CD14-positive monocyte (primary cell): Measurements from ENCODE around the gene GRXCR2. TPM values are rescaled to one million over a fixed set of nuclear protein-coding genes. Genes with fewer than 3 reads are reported as not detected.

Experiments
- DNase-seq, 3 donors: peaks; one replicate each; pipeline ENCODE4 v3.0.0-alpha.2; 2011 to 2022
- H2AFZ ChIP-seq: 2 replicates; pipeline ENCODE4 v1.6.0; 2012; ENCODE audit warnings: mild to moderate bottlenecking, low read depth, low read length, inconsistent platforms; ENCODE audit not compliant: insufficient read depth, poor library complexity, severe bottlenecking
- H3K27ac ChIP-seq, 2 donors: 1 replicate in 1 of 2; 2 replicates in 1 of 2; pipeline ENCODE4 v1.5.1; 2012 to 2013; ENCODE audit warnings: low read length in 2 of 2, control low read depth in 1 of 2, inconsistent platforms in 1 of 2, low read depth in 1 of 2, mild to moderate bottlenecking in 1 of 2
- H3K27me3 ChIP-seq, 2 donors: one replicate each; pipeline versions ENCODE4 v1.6.0 to v1.6.1; 2011 to 2013; ENCODE audit warnings: low read length in 2 of 2; ENCODE audit not compliant: control insufficient read depth in 2 of 2, insufficient read depth in 2 of 2
- H3K36me3 ChIP-seq, 2 donors: replicated peaks in 1 of 2; 1 replicate in 1 of 2; 2 replicates in 1 of 2; pipeline versions ENCODE4 v1.5.1 to v1.6.1; 2012 to 2013; ENCODE audit warnings: low read length in 2 of 2, control low read depth in 1 of 2, inconsistent platforms in 1 of 2, mild to moderate bottlenecking in 1 of 2; ENCODE audit not compliant: insufficient read depth in 2 of 2, control insufficient read depth in 1 of 2
- H3K4me1 ChIP-seq, 2 donors: 1 replicate in 1 of 2; 2 replicates in 1 of 2; pipeline versions ENCODE4 v1.5.1 to v1.6.1; 2012 to 2013; ENCODE audit warnings: low read length in 2 of 2, control low read depth in 1 of 2, inconsistent platforms in 1 of 2, mild to moderate bottlenecking in 1 of 2, moderate library complexity in 1 of 2; ENCODE audit not compliant: insufficient read depth in 2 of 2, control insufficient read depth in 1 of 2
- H3K4me2 ChIP-seq: replicated peaks from 2 replicates; pipeline ENCODE3; 2012; ENCODE audit warnings: low read length, moderate library complexity, mild to moderate bottlenecking; ENCODE audit not compliant: poor library complexity, severe bottlenecking; ENCODE audit errors: extremely low read depth
- H3K4me3 ChIP-seq, 3 experiments: fragments of 200-600 bp in 1 of 3; sonication (generic) in 1 of 3; replicated peaks in 1 of 3; 1 replicate in 2 of 3; 2 replicates in 1 of 3; pipeline ENCODE4 v1.5.1; 2011 to 2013; ENCODE audit warnings: low read length in 3 of 3, mild to moderate bottlenecking in 3 of 3, control low read depth in 2 of 3, low read depth in 2 of 3, inconsistent platforms in 1 of 3, moderate library complexity in 1 of 3
- H3K79me2 ChIP-seq: 2 replicates; pipeline ENCODE4 v1.6.0; 2012; ENCODE audit warnings: mild to moderate bottlenecking, control low read depth, inconsistent platforms, low read length, moderate library complexity; ENCODE audit not compliant: insufficient read depth
- H3K9ac ChIP-seq: 2 replicates; pipeline ENCODE4 v1.6.0; 2017; ENCODE audit warnings: low read length, mild to moderate bottlenecking; ENCODE audit not compliant: insufficient read depth, poor library complexity, severe bottlenecking
- H3K9me3 ChIP-seq, 2 donors: replicated peaks in 1 of 2; 1 replicate in 1 of 2; 2 replicates in 1 of 2; pipeline versions ENCODE4 v1.5.1 to v1.6.1; 2012 to 2013; ENCODE audit warnings: low read length in 2 of 2, control low read depth in 1 of 2; ENCODE audit not compliant: control insufficient read depth in 1 of 2, insufficient read depth in 1 of 2
- H4K20me1 ChIP-seq: 2 replicates; pipeline ENCODE4 v1.6.0; 2012; ENCODE audit warnings: mild to moderate bottlenecking, low read length, control low read depth, moderate library complexity; ENCODE audit not compliant: insufficient read depth
- H3K27ac Mint-ChIP-seq, 7 donors: one replicate each; pipeline ENCODE4 v1.8.0; 2020; ENCODE audit warnings: mild to moderate bottlenecking in 7 of 7, mixed read lengths in 7 of 7, moderate library complexity in 6 of 7, inconsistent platforms in 2 of 7
- H3K27me3 Mint-ChIP-seq, 3 donors: one replicate each; pipeline ENCODE4 v1.8.0; 2021 to 2022; ENCODE audit warnings: low read depth in 3 of 3, mild to moderate bottlenecking in 3 of 3, mixed read lengths in 3 of 3, moderate library complexity in 3 of 3, inconsistent platforms in 1 of 3
- H3K36me3 Mint-ChIP-seq, 2 donors: one replicate each; pipeline ENCODE4 v1.8.0; 2020; ENCODE audit warnings: mixed read lengths in 2 of 2, inconsistent platforms in 1 of 2, mild to moderate bottlenecking in 1 of 2
- H3K4me1 Mint-ChIP-seq: one replicate; pipeline ENCODE4 v1.8.0; 2020; ENCODE audit warnings: mild to moderate bottlenecking, mixed read lengths
- H3K4me3 Mint-ChIP-seq, 2 donors: one replicate each; pipeline ENCODE4 v1.8.0; 2020; ENCODE audit warnings: mild to moderate bottlenecking in 2 of 2, mixed read lengths in 2 of 2, moderate library complexity in 1 of 2
- H3K9me3 Mint-ChIP-seq, 7 donors: one replicate each; pipeline ENCODE4 v1.8.0; 2020 to 2022; ENCODE audit warnings: mixed read lengths in 7 of 7, mild to moderate bottlenecking in 6 of 7, moderate library complexity in 6 of 7, inconsistent platforms in 2 of 7
- CTCF ChIP-seq: fragments of 200-600 bp; IDR thresholded peaks from one replicate; pipeline ENCODE4 v1.8.0; 2022; ENCODE audit warnings: antibody characterized with exemption, mild to moderate bottlenecking
- WGBS: methylation state at CpG from one replicate; pipeline ENCODE4 v1.1.5; 2013; ENCODE audit warnings: missing lambda C conversion rate; ENCODE audit not compliant: insufficient coverage; 5-methylcytosine and 5-hydroxymethylcytosine counted together
- intact Hi-C, 2 donors: fragments of 100-400 bp; cut with micrococcal nuclease; formaldehyde crosslinking; loops; one replicate each; pipeline versions ENCODE4 v1.15.0 to v1.15.1; 2023
- polyA plus RNA-seq, 3 donors: library from polyadenylated mRNA; depleted of rRNA in 1 of 3; unstranded in 2 of 3; stranded (reverse) in 1 of 3; fragments of 300-500 nt in 2 of 3; fragments of >200 nt in 1 of 3; fragmentation: Illumina TruSeq in 2 of 3; gene quantifications; 1 replicate in 2 of 3; 2 replicates in 1 of 3; pipeline ENCODE4 v1.2.3, GENCODE V29; 2012 to 2021

The GRXCR2 gene
- polyA plus RNA-seq, 3 donors, result not detected

- intact Hi-C loops, result no loop called here
- Histone ChIP-seq H3K27me3 (peaks cover 0 to 3% of the 10 kb centered on the region in 2 donors), H4K20me1 (no peaks in the 10 kb centered on the region), H3K4me3 (no peak overlapping the region), H3K4me2 (no peak overlapping the region), H3K79me2 (no peaks in the 10 kb centered on the region), H3K36me3 (no peaks in the 10 kb centered on the region), H3K4me1 (no peaks in the 10 kb centered on the region), H3K9me3 (no peaks in the 10 kb centered on the region), H3K27ac (no peak overlapping the region), H3K9ac (no peak overlapping the region), H2AFZ (no peak overlapping the region)
- H3K4me3 Mint-ChIP-seq, result no peak overlapping the region
- H3K4me1 Mint-ChIP-seq, result no peaks in the 10 kb centered on the region
- H3K27ac Mint-ChIP-seq, result no peak overlapping the region
- DNase-seq, result no peak
- no peaks in the 10 kb centered on the region for H3K36me3 Mint-ChIP-seq
- no CpG with 5 or more reads among the region's 2 CpGs for WGBS
- no peak for TF ChIP-seq CTCF
- H3K27me3 Mint-ChIP-seq, result peaks cover 0 to 2% (median 1%) of the 10 kb centered on the region in 3 donors
- peaks cover 0 to 1% (median 0%) of the 10 kb centered on the region in 7 donors for H3K9me3 Mint-ChIP-seq
These were observed 48.4 kb upstream of the GRXCR2 start for GRCh38 chr5:145921211-145921610.

- Mint-ChIP-seq H3K36me3 (no peaks in the 10 kb centered on the region), H3K4me1 (no peaks in the 10 kb centered on the region), H3K27ac (no peak overlapping the region), H3K27me3 (peaks cover 0 to 4% (median 1%) of the 10 kb centered on the region in 3 donors), H3K9me3 (peaks cover 0 to 1% (median 0%) of the 10 kb centered on the region in 7 donors), H3K4me3 (no peak overlapping the region)
- Histone ChIP-seq H3K4me3 (no peak overlapping the region), H3K79me2 (no peaks in the 10 kb centered on the region), H3K36me3 (no peaks in the 10 kb centered on the region), H2AFZ (no peak overlapping the region), H3K27me3 (peaks cover 0 to 3% of the 10 kb centered on the region in 2 donors), H3K4me1 (no peaks in the 10 kb centered on the region), H3K4me2 (no peak overlapping the region), H3K9ac (no peak overlapping the region), H4K20me1 (no peaks in the 10 kb centered on the region), H3K27ac (no peak overlapping the region), H3K9me3 (no peaks in the 10 kb centered on the region)
- intact Hi-C loops, result no loop called here
- WGBS, result 83% methylated on average over 1 of the region's 1 CpG
- no peak for DNase-seq
- no peak for TF ChIP-seq CTCF
These were observed 47.9 kb upstream of the GRXCR2 start for GRCh38 chr5:145920542-145921210.
